Mucosa of descending colon (tissue), 3 donors: Measurements from ENCODE around the gene ALAD. TPM values are rescaled to one million over a fixed set of nuclear protein-coding genes. Genes with fewer than 3 reads are reported as not detected.

Experiments
- ATAC-seq: fragments of 200-7000 bp; cut with Tn5 transposase; one replicate; pipeline ENCODE4 v1.9.1; 2020; ENCODE audit warnings: mild to moderate bottlenecking, moderate library complexity
- DNase-seq, 3 donors: peaks; one replicate each; pipeline ENCODE4 v3.0.0-alpha.2; 2020
- H3K36me3 ChIP-seq: fragments of 200-600 bp; one replicate; pipeline ENCODE4 v1.8.0; 2021; ENCODE audit warnings: low read depth, mild to moderate bottlenecking
- H3K4me1 ChIP-seq: fragments of 200-600 bp; one replicate; pipeline ENCODE4 v1.8.0; 2021; ENCODE audit warnings: low read depth, mild to moderate bottlenecking
- H3K4me3 ChIP-seq: fragments of 200-600 bp; one replicate; pipeline ENCODE4 v1.8.0; 2021; ENCODE audit warnings: mild to moderate bottlenecking
- H3K9me3 ChIP-seq: fragments of 200-600 bp; one replicate; pipeline ENCODE4 v1.8.0; 2021; ENCODE audit warnings: mild to moderate bottlenecking
- intact Hi-C, 2 donors: fragments of 100-400 bp; cut with DNase I in 1 of 2; cut with micrococcal nuclease in 1 of 2; formaldehyde crosslinking; loops; one replicate each; pipeline versions ENCODE4 v1.11.0 to v1.11.1; 2022; cut with DNase I, micrococcal nuclease
- total RNA-seq, 3 donors: library from RNA; stranded (reverse); fragmentation: NEBNext Ultra II Directional in 2 of 3; extraction: Animal tissue kit (Norgen Biotek cat#: 25700) in 2 of 3; gene quantifications; one replicate each; pipeline versions ENCODE4 v1.2.1 to v1.2.4, GENCODE V29; 2021 to 2023
- TF ChIP-seq, protein P1 (sequence below): fragments of 200-600 bp; IDR thresholded peaks from one replicate; pipeline ENCODE4 v1.8.0; 2022; ENCODE audit warnings: antibody characterized with exemption, mild to moderate bottlenecking
- donor health status: DM: no; HTN: no; CAD: no; lungs with moderate emphysema.
- donor health status: DM: no; HTN: no; CAD: no.
- donor health status: DM: no; HTN: yes; CAD: no.

ALAD gene
- total RNA-seq, 3 donors from 2014 or later, result 51.2 to 82.4 (median 56.3) TPM

DNA sequence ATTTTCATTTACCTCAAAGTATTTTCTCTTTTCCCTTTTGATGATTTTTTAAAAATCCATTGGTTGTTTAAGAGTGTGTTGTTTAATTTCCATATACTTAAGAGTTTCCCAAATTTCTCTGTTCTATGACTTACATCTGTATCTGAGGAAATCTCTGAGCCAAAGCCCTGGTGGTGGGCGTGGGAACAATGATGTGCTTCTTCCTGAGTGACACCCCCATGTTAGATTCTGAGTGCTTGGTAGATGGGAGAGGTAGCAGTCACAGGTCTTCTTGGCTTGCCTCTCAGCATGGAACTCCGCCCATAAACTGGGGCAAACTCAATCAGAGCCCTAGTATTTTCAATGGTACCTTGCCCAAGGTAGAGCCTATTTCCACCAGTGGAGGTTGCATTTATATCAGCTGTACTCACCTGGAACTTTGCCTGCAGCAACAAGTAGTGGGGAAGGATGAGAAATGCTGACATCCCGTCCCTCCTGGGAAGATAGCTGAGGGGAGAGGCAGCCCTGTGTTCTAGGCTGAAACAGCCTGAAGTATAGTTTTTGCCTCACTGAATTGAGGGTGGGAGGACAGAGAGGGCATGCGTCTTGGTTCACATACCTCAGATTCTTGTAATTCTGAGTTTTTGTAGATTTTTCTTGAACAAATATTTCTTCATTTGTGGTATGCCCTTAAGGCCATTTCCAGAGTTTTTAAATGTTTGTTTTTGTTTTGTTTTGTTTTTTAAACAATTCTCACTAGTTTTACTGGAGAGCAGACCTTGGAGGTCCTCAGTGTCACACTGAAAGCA lies 35.8 kb upstream of the ALAD start:
- DNase-seq, result no peak
- Histone ChIP-seq H3K9me3 (no peaks in the 10 kb centered on the region), H3K4me1 (no peaks in the 10 kb centered on the region), H3K36me3 (no peaks in the 10 kb centered on the region), H3K4me3 (no peak overlapping the region)
- intact Hi-C loops, result no loop called here
- TF ChIP-seq, protein P1, sequence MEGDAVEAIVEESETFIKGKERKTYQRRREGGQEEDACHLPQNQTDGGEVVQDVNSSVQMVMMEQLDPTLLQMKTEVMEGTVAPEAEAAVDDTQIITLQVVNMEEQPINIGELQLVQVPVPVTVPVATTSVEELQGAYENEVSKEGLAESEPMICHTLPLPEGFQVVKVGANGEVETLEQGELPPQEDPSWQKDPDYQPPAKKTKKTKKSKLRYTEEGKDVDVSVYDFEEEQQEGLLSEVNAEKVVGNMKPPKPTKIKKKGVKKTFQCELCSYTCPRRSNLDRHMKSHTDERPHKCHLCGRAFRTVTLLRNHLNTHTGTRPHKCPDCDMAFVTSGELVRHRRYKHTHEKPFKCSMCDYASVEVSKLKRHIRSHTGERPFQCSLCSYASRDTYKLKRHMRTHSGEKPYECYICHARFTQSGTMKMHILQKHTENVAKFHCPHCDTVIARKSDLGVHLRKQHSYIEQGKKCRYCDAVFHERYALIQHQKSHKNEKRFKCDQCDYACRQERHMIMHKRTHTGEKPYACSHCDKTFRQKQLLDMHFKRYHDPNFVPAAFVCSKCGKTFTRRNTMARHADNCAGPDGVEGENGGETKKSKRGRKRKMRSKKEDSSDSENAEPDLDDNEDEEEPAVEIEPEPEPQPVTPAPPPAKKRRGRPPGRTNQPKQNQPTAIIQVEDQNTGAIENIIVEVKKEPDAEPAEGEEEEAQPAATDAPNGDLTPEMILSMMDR, result no peak
- ATAC-seq, result no peak

DNA sequence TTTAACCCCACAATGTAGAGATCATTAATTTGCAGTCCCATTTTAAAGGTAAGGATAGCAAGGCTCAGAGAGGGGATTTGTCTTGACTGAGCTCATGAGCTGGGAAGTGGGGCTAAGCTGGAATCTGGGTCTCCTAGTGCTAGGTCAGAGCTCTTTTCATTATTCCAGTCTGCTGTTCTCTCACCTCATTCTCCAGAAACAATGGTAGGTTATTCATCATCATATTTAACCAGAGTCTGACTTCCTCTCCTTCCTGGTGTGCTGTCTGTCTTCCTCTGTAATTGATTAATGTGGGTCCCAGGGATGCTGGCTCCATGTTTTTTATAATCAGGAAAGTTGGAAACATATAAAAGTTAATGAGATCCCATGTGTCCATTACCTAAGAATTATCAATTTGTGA lies 30.1 kb upstream of the ALAD start:
- no peaks in the 10 kb centered on the region for H3K4me1 ChIP-seq
- no peak for ATAC-seq
- H3K9me3 ChIP-seq, result no peaks in the 10 kb centered on the region
- intact Hi-C loops, result no loop called here
- no peak overlapping the region for H3K4me3 ChIP-seq
- H3K36me3 ChIP-seq, result no peaks in the 10 kb centered on the region
- TF ChIP-seq, protein P1, result no peak
- no peak for DNase-seq

DNA sequence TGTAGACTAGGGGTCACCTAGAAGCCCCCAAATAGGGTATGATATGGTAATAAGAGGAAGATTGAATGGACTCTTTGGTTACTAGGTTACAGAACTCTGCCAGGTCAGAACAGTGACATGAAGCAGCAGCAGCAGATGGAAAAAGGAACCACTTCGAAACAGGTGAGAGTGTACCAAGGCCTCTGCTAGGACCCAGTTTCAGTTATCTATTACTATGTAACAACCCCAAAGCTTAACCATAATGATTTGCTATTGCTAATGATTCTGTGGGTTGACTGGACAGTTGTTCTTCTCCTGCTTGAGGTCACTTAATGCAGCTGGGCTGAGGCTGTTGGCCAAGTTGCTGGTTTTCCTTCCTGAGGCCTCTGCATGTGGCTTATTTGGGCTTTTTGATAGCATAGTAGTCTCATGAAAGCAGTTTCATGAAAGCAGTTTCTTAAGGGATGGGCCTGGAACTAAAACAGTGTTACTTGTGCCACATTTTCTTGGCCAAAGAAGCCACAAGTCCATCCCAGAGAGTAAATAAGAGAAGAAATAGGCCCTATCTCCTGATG lies 27.1 kb upstream of the ALAD start:
- Histone ChIP-seq H3K9me3 (no peaks in the 10 kb centered on the region), H3K36me3 (no peaks in the 10 kb centered on the region), H3K4me1 (no peaks in the 10 kb centered on the region), H3K4me3 (no peak overlapping the region)
- DNase-seq (no peak), ATAC-seq (no peak)
- intact Hi-C loops, result no loop called here
- TF ChIP-seq, protein P1, result no peak

DNA sequence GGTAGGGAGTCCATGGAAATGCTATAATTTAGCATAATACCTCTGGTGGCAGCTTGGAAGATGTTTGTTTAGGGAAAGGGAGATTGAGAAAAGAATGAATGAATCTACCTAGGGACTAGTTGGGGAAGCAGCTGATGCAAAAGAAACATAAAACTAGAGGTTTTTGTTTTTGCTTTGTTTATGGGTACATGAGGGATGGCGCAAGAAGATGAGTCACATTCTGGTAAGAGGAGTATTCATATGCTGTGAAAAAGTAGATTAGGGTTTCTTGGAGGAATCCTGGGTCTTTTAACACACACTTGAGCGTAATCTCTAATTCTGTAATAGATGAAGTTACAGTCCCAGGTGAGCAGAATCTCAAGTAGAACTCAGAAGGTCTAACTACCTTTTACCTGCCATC lies 26.5 kb upstream of the ALAD start:
- H3K9me3 ChIP-seq, result no peaks in the 10 kb centered on the region
- H3K4me3 ChIP-seq, result no peak overlapping the region
- ATAC-seq (no peak), DNase-seq (no peak)
- TF ChIP-seq, protein P1, result no peak
- H3K36me3 ChIP-seq, result no peaks in the 10 kb centered on the region
- intact Hi-C loops, result no loop called here
- H3K4me1 ChIP-seq, result no peaks in the 10 kb centered on the region

DNA sequence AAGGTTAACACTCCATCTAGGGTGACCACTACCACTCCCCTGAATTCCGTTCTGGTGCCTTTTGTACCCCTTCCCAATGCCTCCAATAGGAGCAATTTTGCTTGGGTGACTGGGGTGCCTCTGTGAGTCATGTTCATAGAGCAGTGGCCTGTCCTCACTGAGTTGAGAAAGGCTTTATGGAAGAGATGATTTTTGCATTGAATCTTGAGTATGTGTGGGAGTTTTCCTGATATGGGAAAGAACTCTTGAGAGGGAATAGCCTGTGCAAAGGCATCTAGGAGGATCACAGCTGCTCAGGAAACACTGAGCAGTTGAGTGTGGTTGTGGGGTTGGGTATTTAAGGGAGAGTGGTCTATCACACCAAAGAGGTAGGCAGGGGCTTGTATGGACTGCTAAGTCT lies 25.6 kb upstream of the ALAD start:
- Histone ChIP-seq H3K9me3 (no peaks in the 10 kb centered on the region), H3K36me3 (no peaks in the 10 kb centered on the region), H3K4me1 (no peaks in the 10 kb centered on the region), H3K4me3 (no peak overlapping the region)
- DNase-seq (no peak), ATAC-seq (no peak)
- TF ChIP-seq, protein P1, result no peak
- intact Hi-C loops, result no loop called here
